Measurements from ENCODE around the gene SREBF2. TPM values are rescaled to one million over a fixed set of nuclear protein-coding genes. Genes with fewer than 3 reads are reported as not detected.

Gene SREBF2
- total RNA-seq, 1 donor from 2014 or later = 44.2 TPM

DNA sequence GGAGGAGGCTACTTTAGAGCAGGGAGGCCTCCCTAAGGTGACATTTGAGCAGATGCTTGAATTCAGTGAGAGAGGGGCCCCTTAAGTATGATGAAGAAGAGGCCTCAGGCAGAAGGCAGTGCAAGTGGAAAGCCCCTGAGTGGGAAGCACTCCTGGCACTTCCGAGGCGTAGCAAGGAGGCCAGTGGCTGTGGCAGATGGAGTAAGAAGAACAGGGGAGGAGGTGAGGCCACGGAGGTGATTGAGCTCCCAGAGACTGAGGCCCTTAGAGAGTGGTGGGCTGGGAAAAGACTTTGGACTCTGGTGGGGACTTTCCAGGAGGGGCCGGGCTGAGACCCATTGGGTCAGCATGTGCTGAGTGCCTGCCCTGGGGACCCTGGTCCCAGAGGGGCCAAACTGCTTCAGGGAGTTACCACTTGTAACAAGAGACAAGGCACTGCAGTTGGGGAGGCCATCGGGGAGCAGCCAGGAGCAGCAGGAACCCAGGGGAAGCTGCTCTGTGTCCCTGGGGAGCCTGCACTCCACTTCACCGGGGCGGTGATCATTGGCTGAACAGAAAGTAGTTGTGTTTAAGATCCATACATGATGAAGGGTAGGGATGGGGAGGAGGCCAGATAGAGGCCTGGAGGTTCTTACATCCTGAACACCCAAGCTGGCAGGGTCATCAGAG, 116.5 kb downstream of the SREBF2 start:
- DNase-seq (ENCODE audit: low read depth) = no peak
- no peak for FAIRE-seq
- H3K36me3 ChIP-seq (ENCODE audit: control insufficient read depth, insufficient read depth, low read length) = no peaks in the 10 kb centered on the region
- no peaks in the 10 kb centered on the region for H3K27me3 ChIP-seq (ENCODE audit: control insufficient read depth, insufficient read depth, low read length)
- TF ChIP-seq, protein P1, sequence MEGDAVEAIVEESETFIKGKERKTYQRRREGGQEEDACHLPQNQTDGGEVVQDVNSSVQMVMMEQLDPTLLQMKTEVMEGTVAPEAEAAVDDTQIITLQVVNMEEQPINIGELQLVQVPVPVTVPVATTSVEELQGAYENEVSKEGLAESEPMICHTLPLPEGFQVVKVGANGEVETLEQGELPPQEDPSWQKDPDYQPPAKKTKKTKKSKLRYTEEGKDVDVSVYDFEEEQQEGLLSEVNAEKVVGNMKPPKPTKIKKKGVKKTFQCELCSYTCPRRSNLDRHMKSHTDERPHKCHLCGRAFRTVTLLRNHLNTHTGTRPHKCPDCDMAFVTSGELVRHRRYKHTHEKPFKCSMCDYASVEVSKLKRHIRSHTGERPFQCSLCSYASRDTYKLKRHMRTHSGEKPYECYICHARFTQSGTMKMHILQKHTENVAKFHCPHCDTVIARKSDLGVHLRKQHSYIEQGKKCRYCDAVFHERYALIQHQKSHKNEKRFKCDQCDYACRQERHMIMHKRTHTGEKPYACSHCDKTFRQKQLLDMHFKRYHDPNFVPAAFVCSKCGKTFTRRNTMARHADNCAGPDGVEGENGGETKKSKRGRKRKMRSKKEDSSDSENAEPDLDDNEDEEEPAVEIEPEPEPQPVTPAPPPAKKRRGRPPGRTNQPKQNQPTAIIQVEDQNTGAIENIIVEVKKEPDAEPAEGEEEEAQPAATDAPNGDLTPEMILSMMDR (IDR thresholded peaks at IDR 0.05; ENCODE audit: insufficient read depth, low read length, severe bottlenecking) = no peak
- H3K4me3 ChIP-seq (ENCODE audit: low read depth, low read length) = no peak overlapping the region

DNA sequence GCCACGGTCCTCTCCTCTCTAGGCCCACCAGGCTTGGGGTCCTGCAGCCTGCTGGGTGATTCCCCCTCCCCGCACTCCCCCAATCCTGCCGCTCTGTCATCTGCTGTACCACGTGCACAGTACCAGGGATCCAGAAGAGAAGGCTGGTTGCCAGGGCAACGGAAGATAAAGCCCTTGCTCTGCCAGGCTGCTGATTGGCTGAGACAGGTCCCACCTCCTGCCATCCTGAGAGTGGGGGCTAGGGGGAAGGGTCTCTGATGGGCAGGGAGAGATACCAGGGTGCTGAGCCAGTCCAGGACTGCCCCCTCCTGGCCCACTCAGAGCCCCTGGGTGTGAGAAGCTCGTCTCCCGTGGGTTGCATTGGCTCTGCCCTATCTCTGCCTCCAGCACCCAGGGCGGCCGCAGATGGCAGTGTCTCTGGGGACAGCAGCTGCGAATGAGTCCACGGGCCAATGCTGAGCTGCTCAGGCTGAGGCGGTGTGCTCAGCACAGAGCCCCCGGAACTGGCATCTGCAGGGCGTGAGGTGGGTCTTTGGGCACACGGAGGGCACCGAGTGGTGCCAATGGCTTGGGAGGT, 119.1 kb downstream of the SREBF2 start, which contains the start of gene SMIM45:
SMIM45 (plus strand) TSS at position 253 of the 577 bp plus-strand sequence.
- no peak for DNase-seq (ENCODE audit: low read depth)
- FAIRE-seq = no peak
- TF ChIP-seq, protein P1 (IDR thresholded peaks at IDR 0.05; ENCODE audit: insufficient read depth, low read length, severe bottlenecking) = no peak

DNA sequence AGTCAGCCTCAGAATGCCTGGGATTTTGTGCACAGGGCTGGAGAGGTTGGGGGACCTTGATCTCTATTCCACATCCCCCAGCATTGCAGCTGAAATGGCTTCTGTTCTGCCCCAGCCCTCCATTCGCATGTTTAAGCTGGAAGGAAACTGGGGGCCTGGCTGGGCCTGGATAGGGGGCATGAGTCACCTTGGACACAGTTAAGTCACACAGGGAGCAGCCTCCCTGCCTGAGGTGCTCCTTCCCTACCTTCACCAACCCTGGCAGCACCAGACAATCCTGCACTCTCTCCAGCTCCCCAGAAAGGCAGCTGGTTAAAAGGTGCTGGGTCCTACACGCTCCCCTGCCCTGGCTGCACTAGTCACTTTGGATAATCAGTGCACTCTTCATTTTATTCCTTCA, 119.8 kb downstream of the SREBF2 start:
- Histone ChIP-seq H3K4me3 (ENCODE audit: low read depth, low read length) (no peak overlapping the region), H3K27me3 (ENCODE audit: control insufficient read depth, insufficient read depth, low read length) (no peaks in the 10 kb centered on the region), H3K36me3 (ENCODE audit: control insufficient read depth, insufficient read depth, low read length) (no peaks in the 10 kb centered on the region)
- FAIRE-seq (no peak), DNase-seq (ENCODE audit: low read depth) (no peak)
- TF ChIP-seq, protein P1 (IDR thresholded peaks at IDR 0.05; ENCODE audit: insufficient read depth, low read length, severe bottlenecking) = no peak

More for the DNA sequence above, 119.1 kb downstream of the SREBF2 start, which contains the start of gene SMIM45:
- Histone ChIP-seq H3K4me3 (ENCODE audit: low read depth, low read length) (no peak within 1 kb of the TSS), H3K27me3 (ENCODE audit: control insufficient read depth, insufficient read depth, low read length) (no peaks in the 10 kb centered on the region), H3K36me3 (ENCODE audit: control insufficient read depth, insufficient read depth, low read length) (no peaks in the 10 kb centered on the region)

Other genes starting within 250 kb of the SREBF2 start
- gene PMM1, start 243.3 kb upstream of the SREBF2 start, total RNA-seq = 17.4 and 23.6 TPM in 2 replicates
- gene DESI1, start 212.1 kb upstream of the SREBF2 start, total RNA-seq = 10.8 and 17.5 TPM in 2 replicates
- gene XRCC6, start 211.8 kb upstream of the SREBF2 start, total RNA-seq = 229 and 266 TPM in 2 replicates
- gene SNU13, start 144.2 kb upstream of the SREBF2 start, total RNA-seq = 81.5 and 95.6 TPM in 2 replicates
- 0.13 TPM in 1 of 2 replicates, not detected in the other for gene MEI1, start 133.6 kb upstream of the SREBF2 start, total RNA-seq
- 5.4 and 6.1 TPM in 2 replicates for gene CCDC134, start 32.4 kb upstream of the SREBF2 start, total RNA-seq
- gene SHISA8, start 82.0 kb downstream of the SREBF2 start, total RNA-seq = not detected in 2 replicates
- gene TNFRSF13C, start 93.7 kb downstream of the SREBF2 start, total RNA-seq = under 0.01 TPM in 2 replicates
- 1.3 and 3.5 TPM in 2 replicates for gene CENPM, start 114.0 kb downstream of the SREBF2 start, total RNA-seq
- gene SEPTIN3, start 136.3 kb downstream of the SREBF2 start, total RNA-seq = under 0.01 TPM in 2 replicates
- 0.26 and 0.77 TPM in 2 replicates for gene WBP2NL, start 165.7 kb downstream of the SREBF2 start, total RNA-seq
- gene NAGA, start 237.7 kb downstream of the SREBF2 start, total RNA-seq = 18.7 and 26.0 TPM in 2 replicates
- 2.4 and 3.4 TPM in 2 replicates for gene PHETA2, start 241.1 kb downstream of the SREBF2 start, total RNA-seq
- 5.5 and 14.8 TPM in 2 replicates for gene SMDT1, start 246.6 kb downstream of the SREBF2 start, total RNA-seq

Data from bronchial epithelial cell (primary cell).